Right renal pelvis (tissue), 4 donors: ENCODE results near the gene HEXB. TPM values are rescaled to one million over a fixed set of nuclear protein-coding genes. Genes with fewer than 3 reads are reported as not detected.
"Not testable (repeated sequence)": the region's sequence is repeated elsewhere in the genome, so short reads cannot be mapped to it uniquely, and the experiment has no call there.

Experiments
- DNase-seq, 4 donors: peaks; one replicate each; pipeline ENCODE4 v3.0.0-alpha.2; 2013; ENCODE audit warnings: low read depth in 4 of 4, low spot score in 3 of 4, missing footprints in 1 of 4
- polyA plus RNA-seq, 4 donors: library from polyadenylated mRNA; unstranded; fragments of 120-200 nt; gene quantifications; one replicate each; pipeline ENCODE4 v1.2.1, GENCODE V29; 2013; ENCODE audit not compliant: insufficient read length in 4 of 4

Gene HEXB
- polyA plus RNA-seq, 4 donors = 131 to 157 (median 145) TPM

DNA sequence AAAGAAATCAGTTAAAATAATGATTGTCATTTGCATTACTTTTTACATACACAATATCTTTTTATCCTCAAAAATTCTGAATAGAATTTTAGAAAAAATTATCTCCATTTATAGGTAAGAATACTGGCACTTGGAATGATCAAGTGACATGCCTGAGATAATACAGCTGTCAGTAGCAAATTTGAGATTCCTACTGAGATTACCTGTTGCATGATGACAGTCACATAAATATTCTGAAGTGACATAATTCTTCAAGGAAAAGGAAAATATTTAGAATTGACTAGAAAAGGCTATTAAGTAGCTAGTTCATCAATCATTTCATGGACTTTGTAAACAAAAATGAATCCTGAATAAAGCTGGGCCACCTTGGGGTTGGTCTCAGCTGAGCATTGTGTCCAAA is 29.3 kb upstream of the HEXB start:
- DNase-seq = no peak

DNA sequence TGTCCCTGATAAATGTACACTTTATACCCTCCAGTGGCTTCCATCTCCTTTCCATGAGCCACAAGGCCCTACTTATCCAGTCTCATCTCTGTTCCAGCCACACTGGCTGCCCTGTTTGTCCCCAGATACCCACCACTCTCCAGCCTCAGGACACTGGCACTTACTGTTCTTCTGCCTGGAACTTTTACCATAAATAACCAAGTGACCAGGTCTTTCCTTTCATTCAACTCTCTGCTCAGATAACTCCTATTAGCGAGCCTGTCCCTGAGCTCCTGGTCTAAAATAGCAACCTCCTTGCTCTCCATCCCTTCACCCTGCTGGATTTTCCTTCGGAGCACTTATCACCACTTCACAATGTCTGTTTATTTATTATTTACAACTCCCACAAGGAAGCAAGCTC is 27.9 kb upstream of the HEXB start:
- no peak for DNase-seq

DNA sequence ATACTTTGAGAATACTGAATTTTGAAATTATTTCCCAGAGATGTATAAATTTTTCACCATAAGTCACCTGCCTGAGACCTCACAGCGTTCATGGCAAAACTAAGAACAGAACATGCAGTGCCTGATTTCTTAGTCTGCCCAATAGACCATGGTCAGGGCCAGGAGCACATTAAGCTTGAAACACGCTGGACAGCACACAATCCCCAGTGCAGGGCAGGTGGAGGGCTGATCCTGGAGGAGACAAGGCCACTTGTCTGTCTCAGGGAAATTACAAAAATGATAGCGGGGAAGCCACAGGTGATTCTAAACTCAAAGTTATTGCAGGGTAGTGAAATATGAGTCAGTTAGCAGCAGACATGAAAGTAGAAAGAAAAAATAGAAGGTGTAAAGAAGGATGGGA is 25.9 kb upstream of the HEXB start:
- DNase-seq = no peak

DNA sequence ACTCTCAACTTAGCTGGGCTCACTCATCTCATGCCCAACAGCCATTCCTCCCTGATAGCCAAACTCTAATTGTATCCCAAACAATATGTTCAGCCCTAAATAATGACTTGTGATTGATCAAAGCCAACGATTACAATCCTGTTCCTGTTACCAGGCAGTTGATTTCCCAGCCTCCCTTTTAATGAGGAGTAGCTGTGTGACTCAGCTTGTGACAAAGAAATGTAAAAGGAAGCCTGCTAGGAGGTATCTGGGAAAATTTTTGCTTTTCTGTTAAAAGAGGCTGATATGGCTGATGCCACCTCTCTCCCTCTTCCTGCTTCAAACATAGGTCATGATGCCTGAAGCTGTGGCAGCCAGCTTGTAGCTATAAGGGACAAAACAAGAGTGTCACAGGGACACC is 24.9 kb upstream of the HEXB start:
- DNase-seq = no peak

DNA sequence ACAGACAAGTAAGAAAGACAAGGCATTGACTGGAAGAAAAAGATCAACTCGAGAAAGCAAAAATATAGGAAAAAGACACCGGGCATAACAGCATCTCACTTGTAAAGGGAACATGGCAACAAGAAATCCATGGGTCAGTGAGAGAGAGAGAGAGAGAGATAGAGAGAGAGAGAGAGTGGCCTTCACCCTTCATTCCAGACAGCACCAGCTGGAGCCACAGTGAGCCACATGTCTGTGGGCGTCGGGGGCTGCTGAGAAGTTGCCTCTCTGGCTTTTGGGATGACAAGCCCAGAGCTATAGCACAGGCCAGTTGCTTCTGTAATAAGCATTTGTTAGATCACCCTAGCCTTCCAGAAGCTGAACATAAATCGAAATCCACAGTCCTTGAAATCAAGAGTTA is 24.2 kb upstream of the HEXB start:
- DNase-seq = no peak

DNA sequence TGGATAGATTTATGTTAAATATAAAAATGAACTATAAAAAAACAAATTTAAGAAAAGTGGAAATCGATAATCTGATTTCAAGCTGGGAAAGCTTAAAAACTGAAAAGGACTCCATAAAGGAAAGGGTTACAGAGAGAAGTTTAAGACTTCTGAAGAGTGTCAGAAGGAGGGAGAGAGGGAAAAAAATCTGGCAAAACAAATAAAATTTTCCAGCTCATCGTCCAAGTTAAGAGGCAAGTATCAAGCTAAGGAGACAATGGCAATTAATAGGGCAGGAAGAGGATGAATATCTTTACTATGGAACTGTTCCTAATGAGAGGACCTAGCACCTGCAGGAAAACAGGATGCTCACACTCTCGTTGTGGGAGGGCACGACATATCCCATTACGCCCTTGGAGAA is 20.5 kb upstream of the HEXB start:
- DNase-seq = no peak

DNA sequence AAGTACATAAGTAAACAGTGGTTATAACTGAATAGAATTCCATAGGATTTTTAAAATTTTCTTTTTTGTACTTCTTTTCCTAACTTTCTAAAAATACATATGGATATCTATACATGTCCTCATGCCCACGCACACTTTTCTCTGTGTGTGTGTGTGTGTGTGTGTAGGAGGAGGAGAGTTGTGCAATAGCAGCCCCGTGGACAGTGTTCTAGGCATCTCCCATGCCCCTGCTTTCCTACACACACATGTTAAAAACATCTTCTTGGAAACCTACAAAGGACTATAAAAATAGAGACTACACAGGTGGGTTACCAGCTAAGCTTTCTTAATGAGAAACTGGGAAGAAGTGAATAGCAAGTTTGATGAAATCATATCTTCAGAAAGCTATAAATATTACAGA is 19.8 kb upstream of the HEXB start:
- DNase-seq = no peak

DNA sequence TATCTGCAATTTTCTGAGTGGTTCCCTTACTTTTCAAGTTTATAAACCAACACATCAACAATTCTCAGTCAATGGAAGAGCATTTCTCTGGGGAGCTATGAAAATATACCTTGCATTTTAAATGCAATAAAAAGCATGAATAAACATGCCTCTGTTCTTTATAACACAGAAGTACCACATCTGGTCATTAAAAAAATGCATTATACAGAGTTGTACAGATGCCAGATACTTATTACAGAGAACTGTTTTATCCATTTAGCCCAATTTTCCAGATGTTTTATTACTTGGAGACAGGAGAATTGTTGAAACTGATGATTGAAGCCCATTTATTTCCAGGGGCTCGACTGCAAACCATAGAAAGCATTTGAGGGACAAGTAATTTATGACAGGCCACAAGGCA is 19.2 kb upstream of the HEXB start:
- DNase-seq = no peak

DNA sequence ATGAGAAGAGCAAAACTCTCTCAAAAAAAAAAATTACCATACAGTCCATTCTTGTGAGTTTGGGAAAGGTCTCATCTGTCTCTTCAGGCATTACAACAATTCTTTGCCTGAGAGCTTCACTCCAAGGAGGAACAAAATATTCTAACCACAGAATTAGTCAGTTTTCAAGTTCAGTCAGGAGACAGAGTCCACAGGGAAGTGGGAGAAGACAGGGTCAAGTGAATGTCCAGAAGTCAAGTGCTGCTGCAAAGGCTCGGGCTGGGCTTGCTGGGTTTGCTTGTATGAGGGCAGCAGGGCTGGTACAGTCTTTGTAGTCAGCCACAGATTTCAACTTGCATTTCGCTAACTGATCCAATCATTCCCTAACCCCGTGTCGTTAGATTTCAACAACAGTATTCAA is 17.6 kb upstream of the HEXB start:
- DNase-seq = no peak

DNA sequence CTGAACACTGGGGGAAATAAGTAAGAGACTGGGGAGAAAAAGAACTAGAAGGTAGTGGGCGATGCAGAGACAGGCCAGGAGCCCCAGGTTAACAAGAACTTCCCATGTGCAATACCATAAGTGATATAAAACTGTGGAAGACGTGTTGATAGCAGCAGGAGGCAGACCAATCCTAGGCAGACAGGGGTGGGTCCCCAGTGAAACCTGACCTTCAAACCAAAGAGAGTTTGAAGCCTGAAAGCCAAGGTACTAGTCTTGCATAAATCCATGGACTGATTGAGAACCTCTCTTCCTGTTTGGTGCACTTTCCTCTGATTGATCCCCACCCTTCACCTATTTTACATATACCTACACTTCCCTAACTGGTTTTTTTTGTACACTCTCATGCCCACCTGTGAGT is 15.2 kb upstream of the HEXB start:
- DNase-seq = no peak

DNA sequence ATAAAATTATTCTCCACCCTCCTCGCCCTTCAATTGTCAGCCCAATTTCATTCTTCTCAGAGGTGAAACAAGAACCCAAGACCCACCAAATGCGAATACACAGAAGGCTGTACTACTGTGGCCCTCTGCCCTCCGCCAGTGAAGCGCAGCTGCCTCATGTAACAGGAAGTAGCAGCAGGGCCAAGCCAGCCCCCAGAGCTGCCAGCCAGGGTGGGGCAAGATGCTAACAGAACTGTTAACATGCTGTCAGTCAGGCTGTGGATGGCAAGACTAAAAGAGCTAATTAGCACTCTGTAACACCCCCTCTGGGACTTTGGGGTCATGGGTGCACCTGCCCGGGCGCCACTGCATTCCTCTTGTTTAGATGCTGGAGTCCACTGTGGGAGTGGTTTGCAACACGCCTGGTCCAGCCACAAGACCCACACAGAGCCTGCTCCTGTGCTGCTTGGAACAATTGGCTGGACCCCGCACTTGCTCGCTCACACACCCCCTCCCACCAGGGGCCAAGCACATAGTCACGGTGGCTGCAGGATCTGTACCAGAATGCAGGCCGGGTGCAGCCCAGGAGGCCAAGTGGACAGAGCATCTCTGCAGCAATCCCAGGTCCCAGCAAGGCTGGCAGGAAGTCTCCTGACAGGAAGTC is 14.5 kb upstream of the HEXB start:
- DNase-seq = no peak

DNA sequence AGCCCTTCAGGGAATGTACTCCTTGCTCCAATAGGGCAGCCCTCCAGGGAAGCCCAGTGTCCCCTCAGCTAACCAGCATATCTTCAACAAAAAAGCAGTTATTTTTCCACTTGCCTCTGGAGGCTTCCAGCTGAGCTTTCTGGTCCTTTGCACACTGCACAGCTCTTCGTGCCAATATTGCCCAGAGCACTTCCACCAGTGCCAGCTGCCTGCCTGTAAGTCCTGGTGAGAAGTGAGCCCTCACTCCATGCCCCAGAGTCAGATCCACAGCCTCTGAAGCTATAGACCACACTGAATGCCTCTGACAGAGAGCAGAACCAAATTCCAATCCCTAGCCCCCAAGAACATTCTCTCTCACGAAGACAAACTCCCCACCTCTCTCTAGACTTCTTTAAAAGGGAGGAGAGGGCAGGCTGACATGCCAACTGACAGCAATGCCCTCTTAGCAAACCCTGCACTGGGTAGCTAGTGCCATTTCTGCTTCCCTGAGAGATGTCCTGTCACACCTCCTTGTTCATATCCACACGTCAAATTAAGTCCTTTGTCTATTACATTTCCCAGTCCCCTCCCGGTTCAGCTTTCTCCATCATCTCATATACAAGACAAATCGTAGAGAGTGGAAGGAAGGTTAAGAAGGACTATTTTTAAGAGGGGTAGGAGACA is 12.7 kb upstream of the HEXB start:
- DNase-seq = no peak

DNA sequence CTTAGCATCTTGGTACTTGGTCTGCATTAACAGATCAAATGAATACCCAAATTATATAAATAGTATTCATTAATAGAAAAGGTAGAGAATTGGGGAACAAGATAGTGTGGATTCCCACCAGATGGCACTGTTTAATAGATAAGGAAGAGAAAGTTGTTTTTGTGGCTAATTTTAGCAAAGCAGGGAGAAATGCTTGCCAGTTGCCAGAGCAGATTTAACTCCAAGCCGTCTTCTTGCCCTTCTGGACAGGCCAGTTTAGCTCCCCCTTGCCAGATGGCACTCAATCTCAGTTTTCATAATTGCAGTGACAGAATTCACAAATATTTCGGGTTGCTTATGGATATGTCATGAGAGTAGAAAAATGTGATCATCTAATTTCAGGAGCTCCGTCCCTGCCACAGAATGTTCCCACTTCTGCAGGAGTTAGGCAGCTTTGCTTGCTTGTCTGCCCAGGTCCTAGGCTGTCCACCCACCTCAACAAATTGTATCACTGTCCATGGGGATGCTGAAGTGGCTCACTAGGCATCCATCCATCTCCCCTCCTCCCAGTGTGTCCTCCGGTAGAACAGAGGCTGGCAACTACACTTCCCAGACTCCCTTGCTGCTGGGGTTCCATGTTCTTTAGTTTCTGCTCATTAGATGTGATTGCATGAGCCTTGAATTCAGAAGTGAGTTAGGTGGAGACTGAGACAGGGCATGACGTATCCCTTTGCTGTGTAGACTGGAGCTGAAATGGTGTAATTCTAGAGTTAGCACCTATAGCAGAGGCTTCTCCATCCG is 11.8 kb upstream of the HEXB start:
- no peak for DNase-seq

DNA sequence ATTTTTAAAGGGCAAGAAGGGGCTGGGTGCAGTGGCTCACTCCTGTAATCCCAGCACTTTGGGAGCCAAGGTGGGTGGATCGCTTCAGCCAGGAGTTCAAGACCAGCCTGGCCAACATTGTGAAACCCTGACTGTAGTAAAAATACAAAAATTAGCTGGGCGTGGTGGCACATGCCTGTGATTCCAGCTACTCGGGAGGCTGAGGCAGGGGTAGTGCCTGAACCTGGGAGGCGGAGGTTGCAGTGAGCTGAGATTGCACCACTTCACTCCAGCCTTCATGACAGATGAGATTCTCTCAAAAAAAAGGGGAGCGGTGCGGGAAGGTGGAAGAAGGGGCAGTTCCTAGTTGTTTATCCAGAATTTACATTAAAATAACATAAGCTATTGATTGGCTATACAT is 8.6 kb upstream of the HEXB start:
- not testable (repeated sequence) for DNase-seq

DNA sequence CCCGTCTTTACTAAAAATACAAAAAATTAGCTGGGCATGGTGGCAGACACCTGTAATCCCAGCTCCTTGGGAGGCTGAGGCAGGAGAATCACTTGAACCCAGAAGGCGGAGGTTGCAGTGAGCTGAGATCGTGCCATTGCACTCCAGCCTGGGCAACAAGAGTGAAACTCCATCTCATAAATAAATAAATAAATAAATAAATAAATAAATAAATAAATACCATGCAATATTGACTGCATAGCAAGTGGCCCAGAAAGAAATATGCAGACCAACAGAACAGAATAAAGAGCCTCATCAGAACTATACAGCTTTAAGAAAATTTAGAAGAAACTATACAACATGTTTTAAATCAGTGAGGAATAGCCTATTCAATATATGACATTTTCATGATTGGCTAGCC is 6.9 kb upstream of the HEXB start:
- not testable (repeated sequence) for DNase-seq

DNA sequence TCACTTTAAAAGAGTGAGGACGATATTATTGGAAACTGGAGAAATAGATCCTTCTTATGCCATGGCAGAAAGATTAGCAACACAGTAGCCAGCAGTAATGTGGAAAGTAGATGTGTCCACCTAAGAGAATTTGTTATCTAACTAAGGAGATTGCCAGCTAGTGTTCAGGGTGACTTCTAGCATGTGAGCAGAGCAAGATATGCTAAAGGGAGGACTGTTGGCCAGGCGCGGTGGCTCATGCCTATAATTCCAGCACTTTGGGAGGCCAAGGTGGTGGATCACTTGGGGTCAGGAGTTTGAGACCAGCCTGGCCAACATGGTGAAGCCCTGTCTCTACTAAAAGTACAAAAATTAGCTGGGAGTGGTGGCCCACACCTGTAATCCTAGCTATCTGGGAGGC is 5.7 kb upstream of the HEXB start:
- not testable (repeated sequence) for DNase-seq

DNA sequence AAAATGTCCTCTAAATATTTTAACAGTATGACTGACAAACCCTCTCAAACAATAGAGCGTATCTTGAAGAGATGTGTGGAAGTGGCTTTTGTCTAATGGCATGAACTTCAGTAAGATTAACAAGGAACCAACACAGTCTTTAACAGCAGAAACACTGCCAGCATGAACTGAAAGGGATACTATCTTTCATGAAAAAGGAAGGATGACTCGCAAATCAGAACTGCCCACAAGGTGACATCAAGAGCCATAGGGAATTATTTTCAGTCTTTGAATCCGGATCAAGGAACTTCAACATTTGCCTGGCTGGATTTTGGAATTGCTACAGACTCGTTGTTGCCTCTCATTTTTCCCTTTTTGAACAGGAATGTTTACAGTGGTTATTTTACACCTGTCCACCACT is 5.1 kb upstream of the HEXB start:
- DNase-seq = no peak

DNA sequence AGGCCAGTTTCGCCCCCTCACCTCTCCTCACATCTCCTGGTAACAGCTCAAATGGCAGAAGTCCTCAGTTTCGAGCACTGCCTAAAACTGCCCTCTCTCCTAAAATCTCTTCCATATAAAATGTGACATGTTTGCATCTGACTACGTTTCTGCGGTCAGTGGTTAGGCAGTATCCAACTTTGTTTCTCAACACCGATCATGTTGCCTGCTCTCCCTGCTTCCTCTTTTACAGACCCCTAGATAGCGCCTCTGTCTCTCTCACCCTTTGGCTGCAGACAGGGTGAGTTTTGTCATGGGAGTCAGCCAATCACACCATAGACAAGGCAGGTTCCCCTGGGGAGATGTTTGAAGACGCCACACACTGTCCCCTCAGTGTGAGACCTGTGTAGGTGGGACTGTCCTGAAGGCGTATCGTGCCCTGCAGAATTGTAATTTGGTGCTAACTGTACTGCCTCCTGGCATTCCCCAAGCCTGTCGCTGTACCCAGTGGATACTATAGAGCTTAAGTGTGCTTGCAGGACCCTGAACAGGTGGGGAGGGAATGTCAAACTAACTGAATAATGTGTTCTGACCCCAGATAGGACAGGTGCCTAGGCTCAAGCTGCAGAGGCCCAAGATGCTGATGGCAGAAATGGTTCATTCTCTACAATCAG is 1.1 kb downstream of the HEXB start:
- DNase-seq = no peak

DNA sequence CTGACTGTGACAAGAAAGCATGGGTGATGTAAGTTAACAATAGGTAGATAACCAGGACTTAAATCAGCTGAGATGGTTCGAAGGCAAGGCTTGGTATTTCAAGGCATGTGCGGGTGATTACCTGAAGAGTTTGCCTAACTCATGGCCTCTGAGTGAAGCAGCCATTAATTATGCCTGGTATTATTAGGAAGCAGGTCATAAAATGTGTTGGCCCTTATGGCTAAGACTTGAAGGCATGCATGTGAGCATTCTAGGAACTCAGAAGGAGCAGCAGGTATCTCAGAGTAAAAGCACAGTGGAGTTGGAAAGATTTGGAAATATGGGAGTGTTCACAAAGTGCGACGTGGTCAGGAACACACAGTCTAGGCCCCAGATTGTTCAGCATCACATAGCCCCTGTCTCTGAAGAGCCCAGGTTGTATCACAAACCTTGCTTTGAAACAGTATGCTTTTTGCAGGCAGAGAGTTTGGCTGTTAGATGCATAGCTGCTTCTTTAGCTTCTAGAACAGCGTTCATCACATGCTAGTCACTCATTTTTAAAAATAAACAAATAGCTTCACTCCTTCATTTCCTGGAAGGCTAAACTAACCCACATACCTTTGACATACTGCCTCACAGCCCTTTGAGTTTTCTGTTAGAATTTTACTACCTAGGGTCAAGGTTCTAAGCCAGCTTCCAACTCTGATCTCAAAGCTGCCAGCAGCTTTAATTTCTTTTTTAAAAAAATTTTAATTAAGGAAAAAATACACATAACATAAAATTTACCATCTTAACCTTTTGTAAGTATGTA is 2.1 kb downstream of the HEXB start:
- DNase-seq = no peak

DNA sequence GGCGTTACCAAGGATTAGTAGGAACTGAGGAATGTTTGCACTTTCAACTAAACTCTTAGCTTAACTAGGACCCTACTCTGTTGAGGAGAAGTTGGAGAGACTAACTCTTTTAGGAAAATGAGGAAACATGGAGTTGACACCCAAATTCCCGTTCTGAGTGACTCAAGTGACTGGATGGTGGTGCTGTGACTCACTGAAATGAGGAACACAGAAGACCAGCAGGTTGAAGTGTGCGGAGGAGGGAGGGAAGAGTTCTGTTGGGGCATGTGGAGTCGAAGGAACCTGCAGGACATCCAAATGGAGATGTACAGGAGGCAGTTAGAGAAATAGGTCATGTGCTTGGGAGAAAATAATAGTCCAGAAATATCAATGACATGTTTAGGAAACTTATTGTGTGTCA is 8.2 kb downstream of the HEXB start:
- no peak for DNase-seq

DNA sequence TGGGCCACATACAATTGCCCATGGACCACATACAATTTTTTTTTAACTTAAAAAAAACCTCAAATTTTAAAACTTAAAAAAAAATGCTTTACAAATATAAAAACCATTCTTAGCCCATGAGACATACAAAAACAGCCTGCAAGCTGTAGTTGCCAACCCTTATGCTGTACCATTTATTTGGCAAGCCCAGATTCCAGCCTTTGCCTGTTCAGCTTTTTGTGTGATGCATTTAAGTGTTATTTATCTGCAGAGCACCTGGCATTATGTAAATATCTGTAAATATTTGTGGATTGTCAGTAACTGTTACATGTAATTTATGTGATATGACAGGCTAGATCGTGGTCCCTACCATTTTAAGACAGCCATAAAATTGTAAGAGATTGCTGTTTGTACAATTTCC is 32.6 kb downstream of the HEXB start:
- no peak for DNase-seq
